GM23248 (cell line): ENCODE measurements around the gene FHAD1. TPM values are rescaled to one million over a fixed set of nuclear protein-coding genes. Genes with fewer than 3 reads are reported as not detected.

Experiments
- DNase-seq: peaks from one replicate; pipeline ENCODE4 v3.0.0-alpha.2; 2015
- H2AFZ ChIP-seq: fragments of 200-600 bp; sonication (generic); 2 replicates; pipeline ENCODE4 v1.6.1; 2016; ENCODE audit warnings: antibody characterized with exemption
- H3F3A ChIP-seq: fragments of 200-600 bp; sonication (generic); 2 replicates; pipeline ENCODE4 v1.6.1; 2016; ENCODE audit warnings: mild to moderate bottlenecking, antibody characterized with exemption, mixed run types; ENCODE audit not compliant: insufficient read depth
- H3K27ac ChIP-seq: fragments of 200-600 bp; sonication (generic); 2 replicates; pipeline ENCODE4 v1.5.1; 2016; ENCODE audit warnings: mild to moderate bottlenecking
- H3K27me3 ChIP-seq: fragments of 200-600 bp; sonication (generic); replicated peaks from 2 replicates; pipeline ENCODE4 v1.6.1; 2016; ENCODE audit warnings: mild to moderate bottlenecking; ENCODE audit not compliant: insufficient read depth
- H3K36me3 ChIP-seq: fragments of 200-600 bp; sonication (generic); 2 replicates; pipeline ENCODE4 v1.6.1; 2016; ENCODE audit warnings: low read depth, mild to moderate bottlenecking
- H3K4me1 ChIP-seq: fragments of 200-600 bp; sonication (generic); 2 replicates; pipeline ENCODE4 v1.6.1; 2016; ENCODE audit warnings: mild to moderate bottlenecking; ENCODE audit not compliant: insufficient read depth
- H3K4me2 ChIP-seq: fragments of 200-600 bp; sonication (generic); one replicate; pipeline ENCODE4 v1.6.1; 2016; ENCODE audit warnings: mild to moderate bottlenecking; ENCODE audit not compliant: unreplicated experiment
- H3K4me3 ChIP-seq: fragments of 200-600 bp; sonication (generic); 2 replicates; pipeline ENCODE4 v1.5.1; 2016; ENCODE audit warnings: mild to moderate bottlenecking
- H3K79me2 ChIP-seq: fragments of 200-600 bp; sonication (generic); 2 replicates; pipeline ENCODE4 v1.6.1; 2016; ENCODE audit warnings: mild to moderate bottlenecking; ENCODE audit not compliant: insufficient read depth
- H3K9ac ChIP-seq: fragments of 200-600 bp; sonication (generic); 2 replicates; pipeline ENCODE4 v1.6.1; 2016; ENCODE audit warnings: mild to moderate bottlenecking
- H3K9me2 ChIP-seq: fragments of 200-600 bp; sonication (generic); 2 replicates; pipeline ENCODE4 v1.6.1; 2016; ENCODE audit warnings: mixed run types, mild to moderate bottlenecking, moderate library complexity; ENCODE audit not compliant: insufficient read depth
- H3K9me3 ChIP-seq: fragments of 200-600 bp; sonication (generic); one replicate; pipeline ENCODE4 v1.6.1; 2017; ENCODE audit warnings: low read depth
- H4K20me1 ChIP-seq: fragments of 200-600 bp; sonication (generic); 2 replicates; pipeline ENCODE4 v1.6.0; 2016; ENCODE audit not compliant: insufficient read depth
- EZH2 ChIP-seq: fragments of 200-600 bp; sonication (generic); IDR thresholded peaks from 2 replicates; pipeline ENCODE4 v1.6.1; 2018; ENCODE audit warnings: antibody characterized with exemption, mild to moderate bottlenecking; ENCODE audit not compliant: insufficient read depth, poor library complexity, severe bottlenecking
- EZH2phosphoT487 ChIP-seq: fragments of 200-600 bp; sonication (generic); IDR thresholded peaks from 2 replicates; pipeline ENCODE4 v1.6.1; 2018; ENCODE audit warnings: antibody characterized with exemption, moderate library complexity, mild to moderate bottlenecking, low read depth; ENCODE audit not compliant: insufficient read depth
- WGBS, 2 experiments: methylation state at CpG; one replicate each; pipeline ENCODE4 v1.1.6; 2015 to 2017; ENCODE audit warnings: low lambda C conversion rate in 2 of 2, low coverage in 1 of 2; ENCODE audit errors: missing lambda C conversion rate in 2 of 2; 5-methylcytosine and 5-hydroxymethylcytosine counted together
- in situ Hi-C: fragments of 300-500 bp; cut with MboI; formaldehyde crosslinking; loops from 2 replicates; pipeline ENCODE4 v1.15.0; 2020
- polyA plus RNA-seq: library from polyadenylated mRNA; unstranded; fragments of >200 nt; fragmentation: Nextera tagmentation; extraction: Ambion mirVana; gene quantifications from 2 replicates; pipeline ENCODE4 v1.2.1, GENCODE V29; 2016
- total RNA-seq: library from RNA; depleted of rRNA; stranded (reverse); fragments of >200 nt; shearing (Covaris generic); gene quantifications from 2 replicates; pipeline ENCODE4 v1.2.3, GENCODE V29; 2014

Gene FHAD1
- total and polyA plus RNA-seq, 2 experiments from 2014 or later, result 0.24 TPM; not detected in 1

GRCh38 chr1:15380601-15381508 lies 133.8 kb downstream of the FHAD1 start:
- Histone ChIP-seq H3K4me1 (peaks cover under 1% of the 10 kb centered on the region; the same call in 1 of the 2 replicates), H3K27me3 (no peaks in the 10 kb centered on the region), H4K20me1 (no peaks in the 10 kb centered on the region), H3K79me2 (no peaks in the 10 kb centered on the region), H3K4me2 (no peak overlapping the region), H3K4me3 (no peak overlapping the region), H3K9me2 (no peaks in the 10 kb centered on the region), H2AFZ (no peak overlapping the region), H3K9ac (no peak overlapping the region), H3K27ac (no peak overlapping the region), H3K36me3 (no peaks in the 10 kb centered on the region), H3F3A (no peaks in the 10 kb centered on the region), H3K9me3 (no peaks in the 10 kb centered on the region)
- in situ Hi-C loops, result no loop called here
- 86 to 87% methylated on average over 22 of the region's 22 CpGs for WGBS, 2 experiments
- DNase-seq, result no peak
- TF ChIP-seq EZH2 (no peak), EZH2phosphoT487 (no peak)

- Histone ChIP-seq H3K9me3 (no peaks in the 10 kb centered on the region), H3K27me3 (no peaks in the 10 kb centered on the region), H3K9me2 (no peaks in the 10 kb centered on the region), H3K27ac (no peak overlapping the region), H4K20me1 (no peaks in the 10 kb centered on the region), H3K79me2 (no peaks in the 10 kb centered on the region), H3K4me3 (no peak overlapping the region), H3K4me1 (peaks cover 9% of the 10 kb centered on the region; the same call in 1 of the 2 replicates), H3K9ac (no peak overlapping the region), H3K4me2 (no peak overlapping the region), H3K36me3 (no peaks in the 10 kb centered on the region), H3F3A (no peaks in the 10 kb centered on the region), H2AFZ (no peak overlapping the region)
- no peak for TF ChIP-seq EZH2phosphoT487
- no peak for TF ChIP-seq EZH2
- no peak for DNase-seq
- in situ Hi-C loops, result no loop called here
- 86 to 87% methylated on average over 12 of the region's 12 CpGs for WGBS, 2 experiments
Observed at GRCh38 chr1:15381805-15382204, 134.8 kb downstream of the FHAD1 start.

- Histone ChIP-seq H4K20me1 (no peaks in the 10 kb centered on the region), H3K4me2 (no peak overlapping the region), H3K9me2 (no peaks in the 10 kb centered on the region), H3K27ac (no peak overlapping the region), H2AFZ (no peak overlapping the region), H3F3A (no peaks in the 10 kb centered on the region), H3K27me3 (no peaks in the 10 kb centered on the region), H3K9me3 (no peaks in the 10 kb centered on the region), H3K79me2 (no peaks in the 10 kb centered on the region), H3K4me3 (no peak overlapping the region), H3K4me1 (peaks cover 9% of the 10 kb centered on the region; the same call in 1 of the 2 replicates), H3K36me3 (no peaks in the 10 kb centered on the region), H3K9ac (no peak overlapping the region)
- TF ChIP-seq EZH2, result no peak
- in situ Hi-C loops, result no loop called here
- DNase-seq, result no peak
- WGBS, 2 experiments, result 91 to 93% methylated on average over 26 of the region's 26 CpGs
Observed at GRCh38 chr1:15382601-15383518, 135.8 kb downstream of the FHAD1 start.

- 94 to 97% methylated on average over 5 of the region's 5 CpGs for WGBS, 2 experiments
- peaks cover 9% of the 10 kb centered on the region; the same call in 1 of the 2 replicates for H3K4me1 ChIP-seq
- no peaks in the 10 kb centered on the region for H3K27me3 ChIP-seq
- no peak overlapping the region for H2AFZ ChIP-seq
- in situ Hi-C loops, result no loop called here
- no peaks in the 10 kb centered on the region for H3K9me3 ChIP-seq
- TF ChIP-seq EZH2, result no peak
- TF ChIP-seq EZH2phosphoT487, result no peak
- H3F3A ChIP-seq, result no peaks in the 10 kb centered on the region
- no peak overlapping the region for H3K27ac ChIP-seq
- no peak overlapping the region for H3K4me3 ChIP-seq
- no peaks in the 10 kb centered on the region for H4K20me1 ChIP-seq
- H3K79me2 ChIP-seq, result no peaks in the 10 kb centered on the region
- no peak overlapping the region for H3K9ac ChIP-seq
- H3K4me2 ChIP-seq, result no peak overlapping the region
- H3K9me2 ChIP-seq, result no peaks in the 10 kb centered on the region
- DNase-seq, result no peak
- no peaks in the 10 kb centered on the region for H3K36me3 ChIP-seq
Observed at GRCh38 chr1:15383810-15384209, 136.8 kb downstream of the FHAD1 start.
